Large intestine (tissue), 3 donors: Measurements from ENCODE around the gene SSBP3. TPM values are rescaled to one million over a fixed set of nuclear protein-coding genes. Genes with fewer than 3 reads are reported as not detected.
A peak's percentile ranks its signal among the peaks of the same experiment; 100 is the strongest.
"Not testable (repeated sequence)": the region's sequence is repeated elsewhere in the genome, so short reads cannot be mapped to it uniquely, and the experiment has no call there.

Experiments
- DNase-seq, 2 donors: peaks; one replicate each; pipeline versions ENCODE4 v3.0.0 to v3.0.0-alpha.2; 2013
- H3K27ac ChIP-seq: one replicate; pipeline ENCODE4 v1.5.1; 2013; ENCODE audit warnings: low read length
- H3K27me3 ChIP-seq: 2 replicates; pipeline ENCODE4 v1.6.1; 2013; ENCODE audit warnings: low read length; ENCODE audit not compliant: control insufficient read depth, insufficient read depth
- H3K36me3 ChIP-seq: 2 replicates; pipeline ENCODE4 v1.6.1; 2013; ENCODE audit warnings: low read length; ENCODE audit not compliant: control insufficient read depth, insufficient read depth
- H3K4me1 ChIP-seq: one replicate; pipeline ENCODE4 v1.6.1; 2013; ENCODE audit warnings: low read length; ENCODE audit not compliant: control insufficient read depth, insufficient read depth
- H3K4me3 ChIP-seq: one replicate; pipeline ENCODE4 v1.5.1; 2013; ENCODE audit warnings: low read length
- H3K9me3 ChIP-seq: one replicate; pipeline ENCODE4 v1.6.1; 2013; ENCODE audit warnings: mild to moderate bottlenecking, low read depth, low read length, moderate library complexity; ENCODE audit not compliant: control insufficient read depth
- WGBS: methylation state at CpG from one replicate; pipeline ENCODE4 v1.1.5; 2013; ENCODE audit warnings: low lambda C conversion rate; ENCODE audit not compliant: insufficient coverage; 5-methylcytosine and 5-hydroxymethylcytosine counted together
- polyA plus RNA-seq: library from polyadenylated mRNA; unstranded; fragments of 120-200 nt; gene quantifications from one replicate; pipeline ENCODE4 v1.2.1, GENCODE V29; 2013

Gene SSBP3
- polyA plus RNA-seq, 1 donor, result 48.2 TPM

GRCh38 chr1:54436826-54437225, 30.6 kb upstream of the SSBP3 start:
- no peak overlapping the region for H3K4me3 ChIP-seq
- no peaks in the 10 kb centered on the region for H3K4me1 ChIP-seq
- H3K27ac ChIP-seq, result no peak overlapping the region
- no peaks in the 10 kb centered on the region for H3K9me3 ChIP-seq
- no CpG with 5 or more reads among the region's 5 CpGs for WGBS
- H3K27me3 ChIP-seq, result no peaks in the 10 kb centered on the region
- no peaks in the 10 kb centered on the region for H3K36me3 ChIP-seq
- DNase-seq, result no peak

GRCh38 chr1:54429838-54430237, 23.6 kb upstream of the SSBP3 start:
- Histone ChIP-seq H3K4me3 (no peak overlapping the region), H3K27me3 (no peaks in the 10 kb centered on the region), H3K27ac (no peak overlapping the region), H3K36me3 (no peaks in the 10 kb centered on the region), H3K4me1 (no peaks in the 10 kb centered on the region), H3K9me3 (peaks cover 4% of the 10 kb centered on the region)
- no CpG with 5 or more reads among the region's 6 CpGs for WGBS
- no peak for DNase-seq

- WGBS, result no CpG with 5 or more reads among the region's 10 CpGs
- Histone ChIP-seq H3K27ac (no peak overlapping the region), H3K36me3 (no peaks in the 10 kb centered on the region), H3K27me3 (no peaks in the 10 kb centered on the region), H3K9me3 (peaks cover 4% of the 10 kb centered on the region), H3K4me3 (no peak overlapping the region), H3K4me1 (no peaks in the 10 kb centered on the region)
- DNase-seq, result no peak
Observed at GRCh38 chr1:54428837-54429518, 22.8 kb upstream of the SSBP3 start.

- Histone ChIP-seq H3K4me1 (no peaks in the 10 kb centered on the region), H3K4me3 (no peak overlapping the region), H3K9me3 (peaks cover 4% of the 10 kb centered on the region), H3K36me3 (no peaks in the 10 kb centered on the region), H3K27me3 (no peaks in the 10 kb centered on the region), H3K27ac (peak overlapping the region; percentile 17)
- DNase-seq, result peak; percentile 57 to 87
- WGBS, result no CpG with 5 or more reads among the region's 9 CpGs
Observed at GRCh38 chr1:54425152-54425584, 19.0 kb upstream of the SSBP3 start.

- Histone ChIP-seq H3K27ac (no peak overlapping the region), H3K36me3 (no peaks in the 10 kb centered on the region), H3K4me3 (no peak overlapping the region), H3K9me3 (peaks cover 4% of the 10 kb centered on the region), H3K4me1 (no peaks in the 10 kb centered on the region), H3K27me3 (no peaks in the 10 kb centered on the region)
- no peak for DNase-seq
- 80% methylated on average over 1 of the region's 2 CpGs for WGBS
Observed at GRCh38 chr1:54424398-54424797, 18.2 kb upstream of the SSBP3 start.

GRCh38 chr1:54421101-54421504, 14.9 kb upstream of the SSBP3 start:
- H3K4me3 ChIP-seq, result no peak overlapping the region
- no peak overlapping the region for H3K27ac ChIP-seq
- no peaks in the 10 kb centered on the region for H3K27me3 ChIP-seq
- no peak for DNase-seq
- no peaks in the 10 kb centered on the region for H3K4me1 ChIP-seq
- peaks cover 4% of the 10 kb centered on the region for H3K9me3 ChIP-seq
- no CpG with 5 or more reads among the region's 4 CpGs for WGBS
- no peaks in the 10 kb centered on the region for H3K36me3 ChIP-seq

- not testable (repeated sequence) for DNase-seq, H3K27me3 ChIP-seq
Observed at GRCh38 chr1:54418598-54418997, 12.4 kb upstream of the SSBP3 start.

GRCh38 chr1:54417123-54417522, 10.9 kb upstream of the SSBP3 start:
- Histone ChIP-seq H3K4me1 (peaks cover 6% of the 10 kb centered on the region), H3K4me3 (no peak overlapping the region), H3K36me3 (no peaks in the 10 kb centered on the region), H3K27me3 (no peaks in the 10 kb centered on the region), H3K9me3 (no peaks in the 10 kb centered on the region), H3K27ac (no peak overlapping the region)
- WGBS, result 20% methylated on average over 2 of the region's 5 CpGs
- DNase-seq, result no peak

More at GRCh38 chr1:54418598-54418997, 12.4 kb upstream of the SSBP3 start:
- not testable (repeated sequence) for H3K36me3 ChIP-seq, H3K9me3 ChIP-seq, H3K27ac ChIP-seq, H3K4me3 ChIP-seq, H3K4me1 ChIP-seq
- WGBS, result no CpG with 5 or more reads among the region's 6 CpGs

GRCh38 chr1:54416435-54416834, 10.2 kb upstream of the SSBP3 start:
- Histone ChIP-seq H3K4me3 (no peak overlapping the region), H3K27me3 (no peaks in the 10 kb centered on the region), H3K27ac (no peak overlapping the region), H3K9me3 (no peaks in the 10 kb centered on the region), H3K36me3 (no peaks in the 10 kb centered on the region), H3K4me1 (peaks cover 6% of the 10 kb centered on the region)
- DNase-seq, result no peak
- WGBS, result no CpG with 5 or more reads among the region's 8 CpGs

GRCh38 chr1:54415991-54416390, 9.8 kb upstream of the SSBP3 start:
- no peak overlapping the region for H3K27ac ChIP-seq
- peaks cover 6% of the 10 kb centered on the region for H3K4me1 ChIP-seq
- H3K4me3 ChIP-seq, result no peak overlapping the region
- DNase-seq, result no peak
- H3K9me3 ChIP-seq, result no peaks in the 10 kb centered on the region
- no CpG with 5 or more reads among the region's 9 CpGs for WGBS
- H3K27me3 ChIP-seq, result no peaks in the 10 kb centered on the region
- H3K36me3 ChIP-seq, result no peaks in the 10 kb centered on the region

- Histone ChIP-seq H3K27ac (no peak overlapping the region), H3K4me3 (no peak overlapping the region), H3K27me3 (no peaks in the 10 kb centered on the region), H3K9me3 (no peaks in the 10 kb centered on the region), H3K36me3 (no peaks in the 10 kb centered on the region), H3K4me1 (peaks cover 6% of the 10 kb centered on the region)
- DNase-seq, result no peak
- no CpG with 5 or more reads among the region's 3 CpGs for WGBS
Observed at GRCh38 chr1:54415533-54415932, 9.3 kb upstream of the SSBP3 start.
